SK-N-SH (cell line): ENCODE measurements around the gene ZDHHC11. TPM values are rescaled to one million over a fixed set of nuclear protein-coding genes. Genes with fewer than 3 reads are reported as not detected.
"Not testable (repeated sequence)": the region's sequence is repeated elsewhere in the genome, so short reads cannot be mapped to it uniquely, and the experiment has no call there.

ENCODE experiments used
- CTCF ChIA-PET: fragments of 300-600, 350-600 bp; formaldehyde crosslinking; extraction: SDS; loops from one replicate; lab custom pipeline; 2021; lab: Yijun Ruan, JAX
- POLR2A ChIA-PET: fragments of 350-600 bp; sonication (Branson Sonifier 250); formaldehyde crosslinking; extraction: SDS; loops from one replicate; lab custom pipeline; 2020; ENCODE audit warnings: antibody characterized with exemption, inconsistent platforms; lab: Yijun Ruan, JAX
- DNase-seq: peaks from one replicate; pipeline ENCODE4 v3.0.0; 2012
- H2AFZ ChIP-seq: fragments of 200-600 bp; sonication (generic); 2 replicates; pipeline ENCODE4 v1.8.1; 2016; ENCODE audit warnings: antibody characterized with exemption, mild to moderate bottlenecking, low read depth
- H3F3A ChIP-seq: fragments of 200-600 bp; sonication (generic); replicated peaks from 2 replicates; pipeline ENCODE3; 2016; ENCODE audit warnings: antibody characterized with exemption, mild to moderate bottlenecking; ENCODE audit not compliant: insufficient read depth
- H3K27ac ChIP-seq, 2 experiments: fragments of 200-500 bp in 1 of 2; fragments of 200-600 bp in 1 of 2; sonication (Bioruptor generic) in 1 of 2; sonication (generic), shearing (Covaris generic) in 1 of 2; 2 replicates each; pipeline versions ENCODE4 v1.5.1 to v1.6.1; 2014 to 2016; ENCODE audit warnings: low read depth in 2 of 2, inconsistent platforms in 1 of 2, low read length in 1 of 2, mild to moderate bottlenecking in 1 of 2, mixed read lengths in 1 of 2
- H3K27me3 ChIP-seq: fragments of 200-600 bp; sonication (generic), shearing (Covaris generic); 2 replicates; pipeline ENCODE4 v1.6.1; 2016; ENCODE audit warnings: mixed run types; ENCODE audit not compliant: insufficient read depth
- H3K36me3 ChIP-seq, 2 experiments: fragments of 200-500 bp in 1 of 2; fragments of 200-600 bp in 1 of 2; sonication (Bioruptor generic) in 1 of 2; sonication (generic) in 1 of 2; replicated peaks in 1 of 2; 2 replicates each; pipeline versions ENCODE3 to v1.5.1; 2014 to 2016; ENCODE audit warnings: low read length in 1 of 2, mild to moderate bottlenecking in 1 of 2; ENCODE audit not compliant: insufficient read depth in 2 of 2, control insufficient read depth in 1 of 2
- H3K4me1 ChIP-seq, 2 experiments: fragments of 200-500 bp in 1 of 2; fragments of 200-600 bp in 1 of 2; sonication (Bioruptor generic) in 1 of 2; sonication (generic), shearing (Covaris generic) in 1 of 2; 2 replicates each; pipeline versions ENCODE4 v1.5.1 to v1.6.1; 2014 to 2016; ENCODE audit warnings: low read depth in 1 of 2, low read length in 1 of 2, mixed run types in 1 of 2; ENCODE audit not compliant: insufficient read depth in 2 of 2, control insufficient read depth in 1 of 2
- H3K4me2 ChIP-seq: fragments of 200-600 bp; sonication (generic), shearing (Covaris generic); 2 replicates; pipeline ENCODE4 v1.6.1; 2017; ENCODE audit warnings: mixed run types
- H3K4me3 ChIP-seq, 2 experiments: fragments of 200-500 bp in 1 of 2; fragments of 200-600 bp in 1 of 2; sonication (Bioruptor generic) in 1 of 2; sonication (generic), shearing (Covaris generic) in 1 of 2; 2 replicates each; pipeline versions ENCODE4 v1.5.1 to v1.8.1; 2014 to 2016; ENCODE audit warnings: low read depth in 2 of 2, inconsistent platforms in 1 of 2, low read length in 1 of 2, mild to moderate bottlenecking in 1 of 2, mixed read lengths in 1 of 2, moderate library complexity in 1 of 2
- H3K79me2 ChIP-seq: fragments of 200-600 bp; sonication (generic); 2 replicates; pipeline ENCODE4 v1.8.1; 2017; ENCODE audit warnings: mild to moderate bottlenecking; ENCODE audit not compliant: insufficient read depth
- H3K9ac ChIP-seq: fragments of 200-600 bp; sonication (generic); 2 replicates; pipeline ENCODE4 v1.6.1; 2017; ENCODE audit warnings: mixed run types
- H3K9me2 ChIP-seq: fragments of 200-600 bp; sonication (generic); 2 replicates; pipeline ENCODE4 v1.6.1; 2017; ENCODE audit warnings: mixed run types
- H3K9me3 ChIP-seq: fragments of 200-600 bp; sonication (generic); 2 replicates; pipeline ENCODE4 v1.6.1; 2017; ENCODE audit warnings: mixed run types, mild to moderate bottlenecking, moderate library complexity
- H4K20me1 ChIP-seq: fragments of 200-600 bp; sonication (generic); 2 replicates; pipeline ENCODE4 v1.6.1; 2017; ENCODE audit warnings: mild to moderate bottlenecking, mixed run types; ENCODE audit not compliant: insufficient read depth
- CHD2 ChIP-seq: fragments of 150-350 bp; IDR thresholded peaks from 2 replicates; pipeline ENCODE4 v1.6.1; 2018; ENCODE audit warnings: low read length; ENCODE audit not compliant: partially characterized antibody
- FOXM1 ChIP-seq: IDR thresholded peaks from 2 replicates; pipeline ENCODE4 v1.4.0; 2012; ENCODE audit warnings: low read depth, mild to moderate bottlenecking
- SIN3A ChIP-seq: IDR thresholded peaks from 2 replicates; pipeline ENCODE4 v1.6.1; 2012; ENCODE audit warnings: low read depth, mild to moderate bottlenecking, low read length, moderate library complexity, borderline replicate concordance
- TAF1 ChIP-seq: IDR thresholded peaks from 2 replicates; pipeline ENCODE4 v1.6.1; 2012; ENCODE audit warnings: low read depth, mild to moderate bottlenecking, low read length, moderate library complexity, borderline replicate concordance
- WGBS: methylation state at CpG from one replicate; pipeline ENCODE4 v1.1.6; 2017; ENCODE audit warnings: low lambda C conversion rate; 5-methylcytosine and 5-hydroxymethylcytosine counted together
- polyA plus RNA-seq, 3 experiments: library from polyadenylated mRNA; depleted of rRNA; stranded (reverse); fragments of >200 nt; gene quantifications; 2 replicates each; pipeline ENCODE4 v1.2.3, GENCODE V29; 2012
- TF ChIP-seq, protein P1 (sequence below): IDR thresholded peaks from 2 replicates; pipeline ENCODE4 v1.6.1; 2012; ENCODE audit warnings: mild to moderate bottlenecking, low read depth, low read length, moderate library complexity
- TF ChIP-seq, protein P2 (sequence below): fragments of 200-600 bp; sonication (generic); IDR thresholded peaks from 2 replicates; pipeline ENCODE4 v1.6.1; 2017; ENCODE audit warnings: antibody characterized with exemption, mild to moderate bottlenecking, moderate library complexity

The ZDHHC11 gene
- polyA plus RNA-seq, 1 of the 3 experiments (the other 2 are of a cell fraction) = 0.76 TPM

DNA sequence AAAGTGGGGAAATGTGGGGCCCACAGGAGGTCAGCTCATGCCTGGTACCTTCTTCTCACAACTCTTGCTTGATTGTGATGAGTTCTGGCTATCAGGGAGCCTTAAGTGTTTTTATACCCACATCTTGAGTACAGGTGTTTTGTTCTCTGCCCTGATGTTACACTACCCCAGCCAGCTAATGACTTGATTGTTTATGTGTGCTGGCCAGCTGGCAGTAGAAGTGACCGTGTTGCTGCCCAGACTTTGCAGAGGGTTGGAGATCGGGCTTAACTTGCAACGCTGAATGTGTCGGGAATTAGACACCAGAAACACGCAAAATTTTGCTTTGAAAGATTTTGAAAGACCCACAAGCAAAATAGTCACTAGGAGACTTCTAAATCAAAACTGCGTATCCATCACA is 49.3 kb downstream of the ZDHHC11 start:
- TF ChIP-seq TAF1 (no peak), FOXM1 (no peak), CHD2 (no peak), SIN3A (no peak)
- TF ChIP-seq, protein P1, sequence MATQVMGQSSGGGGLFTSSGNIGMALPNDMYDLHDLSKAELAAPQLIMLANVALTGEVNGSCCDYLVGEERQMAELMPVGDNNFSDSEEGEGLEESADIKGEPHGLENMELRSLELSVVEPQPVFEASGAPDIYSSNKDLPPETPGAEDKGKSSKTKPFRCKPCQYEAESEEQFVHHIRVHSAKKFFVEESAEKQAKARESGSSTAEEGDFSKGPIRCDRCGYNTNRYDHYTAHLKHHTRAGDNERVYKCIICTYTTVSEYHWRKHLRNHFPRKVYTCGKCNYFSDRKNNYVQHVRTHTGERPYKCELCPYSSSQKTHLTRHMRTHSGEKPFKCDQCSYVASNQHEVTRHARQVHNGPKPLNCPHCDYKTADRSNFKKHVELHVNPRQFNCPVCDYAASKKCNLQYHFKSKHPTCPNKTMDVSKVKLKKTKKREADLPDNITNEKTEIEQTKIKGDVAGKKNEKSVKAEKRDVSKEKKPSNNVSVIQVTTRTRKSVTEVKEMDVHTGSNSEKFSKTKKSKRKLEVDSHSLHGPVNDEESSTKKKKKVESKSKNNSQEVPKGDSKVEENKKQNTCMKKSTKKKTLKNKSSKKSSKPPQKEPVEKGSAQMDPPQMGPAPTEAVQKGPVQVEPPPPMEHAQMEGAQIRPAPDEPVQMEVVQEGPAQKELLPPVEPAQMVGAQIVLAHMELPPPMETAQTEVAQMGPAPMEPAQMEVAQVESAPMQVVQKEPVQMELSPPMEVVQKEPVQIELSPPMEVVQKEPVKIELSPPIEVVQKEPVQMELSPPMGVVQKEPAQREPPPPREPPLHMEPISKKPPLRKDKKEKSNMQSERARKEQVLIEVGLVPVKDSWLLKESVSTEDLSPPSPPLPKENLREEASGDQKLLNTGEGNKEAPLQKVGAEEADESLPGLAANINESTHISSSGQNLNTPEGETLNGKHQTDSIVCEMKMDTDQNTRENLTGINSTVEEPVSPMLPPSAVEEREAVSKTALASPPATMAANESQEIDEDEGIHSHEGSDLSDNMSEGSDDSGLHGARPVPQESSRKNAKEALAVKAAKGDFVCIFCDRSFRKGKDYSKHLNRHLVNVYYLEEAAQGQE = no peak
- TF ChIP-seq, protein P2, sequence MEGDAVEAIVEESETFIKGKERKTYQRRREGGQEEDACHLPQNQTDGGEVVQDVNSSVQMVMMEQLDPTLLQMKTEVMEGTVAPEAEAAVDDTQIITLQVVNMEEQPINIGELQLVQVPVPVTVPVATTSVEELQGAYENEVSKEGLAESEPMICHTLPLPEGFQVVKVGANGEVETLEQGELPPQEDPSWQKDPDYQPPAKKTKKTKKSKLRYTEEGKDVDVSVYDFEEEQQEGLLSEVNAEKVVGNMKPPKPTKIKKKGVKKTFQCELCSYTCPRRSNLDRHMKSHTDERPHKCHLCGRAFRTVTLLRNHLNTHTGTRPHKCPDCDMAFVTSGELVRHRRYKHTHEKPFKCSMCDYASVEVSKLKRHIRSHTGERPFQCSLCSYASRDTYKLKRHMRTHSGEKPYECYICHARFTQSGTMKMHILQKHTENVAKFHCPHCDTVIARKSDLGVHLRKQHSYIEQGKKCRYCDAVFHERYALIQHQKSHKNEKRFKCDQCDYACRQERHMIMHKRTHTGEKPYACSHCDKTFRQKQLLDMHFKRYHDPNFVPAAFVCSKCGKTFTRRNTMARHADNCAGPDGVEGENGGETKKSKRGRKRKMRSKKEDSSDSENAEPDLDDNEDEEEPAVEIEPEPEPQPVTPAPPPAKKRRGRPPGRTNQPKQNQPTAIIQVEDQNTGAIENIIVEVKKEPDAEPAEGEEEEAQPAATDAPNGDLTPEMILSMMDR = no peak
- no peak overlapping the region for H3K4me2 ChIP-seq
- no peak overlapping the region for H3K27ac ChIP-seq
- ChIA-PET CTCF (no interaction called here), POLR2A (no interaction called here)
- no peaks in the 10 kb centered on the region for H4K20me1 ChIP-seq
- no peak overlapping the region for H2AFZ ChIP-seq
- no peak for DNase-seq
- H3K9ac ChIP-seq = no peak overlapping the region
- no peaks in the 10 kb centered on the region for H3K4me1 ChIP-seq
- no peaks in the 10 kb centered on the region for H3F3A ChIP-seq
- no peaks in the 10 kb centered on the region for H3K79me2 ChIP-seq
- no peaks in the 10 kb centered on the region for H3K9me2 ChIP-seq
- no peak overlapping the region for H3K4me3 ChIP-seq
- 27% methylated on average over 6 of the region's 6 CpGs for WGBS
- H3K9me3 ChIP-seq = no peaks in the 10 kb centered on the region
- H3K27me3 ChIP-seq = no peaks in the 10 kb centered on the region
- no peaks in the 10 kb centered on the region for H3K36me3 ChIP-seq

DNA sequence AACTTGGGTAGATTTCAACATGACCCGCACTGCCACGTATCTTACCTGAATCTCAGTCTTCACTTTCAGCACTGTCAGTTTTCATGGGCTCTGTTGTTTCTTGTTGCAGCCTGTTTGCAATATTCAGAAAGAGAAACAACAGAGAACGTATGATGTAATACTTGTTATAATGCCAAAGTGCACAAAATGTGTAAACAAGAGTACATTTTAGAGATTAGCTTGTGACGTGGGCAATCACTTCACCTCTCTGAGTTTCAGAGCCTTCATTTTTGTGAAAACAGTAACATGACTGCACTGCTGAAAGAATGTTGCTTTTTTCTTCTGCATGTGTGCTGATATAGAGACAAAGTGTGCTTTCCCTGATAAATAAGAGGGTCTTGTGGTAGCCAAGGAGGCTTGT is 49.7 kb downstream of the ZDHHC11 start:
- POLR2A ChIA-PET, H2AFZ ChIP-seq, H3K9ac ChIP-seq, H3K27me3 ChIP-seq, CTCF ChIA-PET, H3K27ac ChIP-seq, H3F3A ChIP-seq, H3K79me2 ChIP-seq, H3K4me1 ChIP-seq, H3K4me3 ChIP-seq, H3K9me2 ChIP-seq, DNase-seq, H4K20me1 ChIP-seq, H3K9me3 ChIP-seq, H3K36me3 ChIP-seq, H3K4me2 ChIP-seq: not testable (repeated sequence)
- WGBS = 51% methylated on average over 4 of the region's 4 CpGs

DNA sequence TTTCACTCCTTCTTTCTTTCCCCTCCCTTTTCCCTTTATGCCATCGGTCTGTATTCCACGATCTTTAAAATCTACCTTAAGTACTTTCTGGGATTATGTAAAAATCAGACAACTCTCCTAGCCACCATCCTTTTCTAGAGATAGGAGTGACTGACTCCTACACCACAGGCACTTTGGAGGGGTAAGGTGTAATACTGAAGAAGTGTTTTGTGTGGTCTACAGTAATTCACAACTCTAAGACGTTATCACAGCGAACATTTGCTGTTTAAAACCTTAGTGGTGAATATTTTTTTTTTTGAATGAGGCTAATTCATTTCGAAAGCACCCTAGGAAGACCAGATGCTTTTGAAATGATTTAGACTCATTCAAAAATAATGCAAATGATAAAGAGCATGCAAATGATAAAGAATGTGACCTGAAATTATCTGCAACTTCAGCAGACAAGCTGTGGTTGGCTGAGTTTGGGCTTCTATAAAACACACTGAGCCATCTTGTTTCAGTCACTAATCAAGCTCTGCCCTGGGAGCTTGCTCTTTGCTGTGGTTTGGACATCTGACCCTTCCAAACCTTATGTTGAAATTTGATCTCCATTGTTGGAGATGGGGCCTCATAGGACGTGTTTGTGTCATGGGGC is 52.2 kb downstream of the ZDHHC11 start:
- H3K36me3 ChIP-seq, H3K9ac ChIP-seq, H3K9me2 ChIP-seq, H3K27me3 ChIP-seq, DNase-seq, POLR2A ChIA-PET, H3K9me3 ChIP-seq, H2AFZ ChIP-seq, H3K79me2 ChIP-seq, H3K27ac ChIP-seq, H3F3A ChIP-seq, H3K4me2 ChIP-seq, H4K20me1 ChIP-seq, CTCF ChIA-PET, H3K4me3 ChIP-seq, H3K4me1 ChIP-seq: not testable (repeated sequence)
- 26% methylated on average over 6 of the region's 6 CpGs for WGBS

DNA sequence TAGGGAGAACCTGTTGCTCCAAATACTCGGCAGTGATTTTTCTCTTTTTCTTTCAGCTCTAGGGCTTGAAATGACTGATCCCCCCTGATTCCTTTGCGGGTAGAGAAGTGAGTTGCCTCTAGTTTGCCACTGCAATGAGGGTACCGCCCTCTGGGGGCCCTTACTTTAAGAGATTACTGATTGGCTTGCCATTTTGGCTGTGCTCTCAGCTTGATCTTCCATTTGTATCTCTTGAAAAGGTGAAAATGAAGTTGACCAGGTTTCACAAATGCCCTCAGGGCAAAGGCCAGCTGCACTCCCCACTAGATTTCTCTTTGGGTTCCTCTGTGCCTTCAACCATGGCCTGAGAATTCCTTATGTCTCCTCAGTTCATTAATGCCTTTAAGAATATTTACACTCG is 52.8 kb downstream of the ZDHHC11 start:
- CTCF ChIA-PET, H3K79me2 ChIP-seq, H3K9me2 ChIP-seq, H3K4me2 ChIP-seq, H3K27ac ChIP-seq, H3K9ac ChIP-seq, H3K4me1 ChIP-seq, H3F3A ChIP-seq, DNase-seq, H3K4me3 ChIP-seq, H3K36me3 ChIP-seq, H2AFZ ChIP-seq, H3K27me3 ChIP-seq, POLR2A ChIA-PET, H4K20me1 ChIP-seq, H3K9me3 ChIP-seq: not testable (repeated sequence)
- WGBS = 30% methylated on average over 3 of the region's 4 CpGs
